CD4-positive, alpha-beta T cell treated with Interleukin-15 for 1 hour (primary cell): ENCODE results near the gene SSU72.
"Not testable (repeated sequence)": the region's sequence is repeated elsewhere in the genome, so short reads cannot be mapped to it uniquely, and the experiment has no call there.

Source experiments
- DNase-seq: peaks from one replicate; pipeline ENCODE4 v3.0.0-alpha.2; 2020

SSU72 gene

DNA sequence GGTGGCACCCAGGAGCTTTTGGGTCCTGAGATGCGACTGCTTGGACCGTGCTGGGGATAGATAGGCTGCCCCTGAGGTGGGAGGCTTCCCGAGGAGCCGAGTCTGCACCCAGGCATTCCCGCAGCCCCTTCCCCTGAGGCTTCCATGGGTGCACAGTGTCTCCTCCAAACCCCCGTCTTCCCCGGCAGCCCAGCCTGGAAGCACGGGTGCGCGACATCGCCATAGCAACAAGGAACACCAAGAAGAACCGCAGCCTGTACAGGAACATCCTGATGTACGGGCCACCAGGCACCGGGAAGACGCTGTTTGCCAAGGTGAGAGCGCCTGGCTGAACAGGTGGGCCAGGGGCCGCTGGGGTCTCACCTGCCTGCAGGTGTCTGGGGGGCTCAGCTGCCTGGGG lies 51.0 kb downstream of the SSU72 start:
- DNase-seq = not testable (repeated sequence)

DNA sequence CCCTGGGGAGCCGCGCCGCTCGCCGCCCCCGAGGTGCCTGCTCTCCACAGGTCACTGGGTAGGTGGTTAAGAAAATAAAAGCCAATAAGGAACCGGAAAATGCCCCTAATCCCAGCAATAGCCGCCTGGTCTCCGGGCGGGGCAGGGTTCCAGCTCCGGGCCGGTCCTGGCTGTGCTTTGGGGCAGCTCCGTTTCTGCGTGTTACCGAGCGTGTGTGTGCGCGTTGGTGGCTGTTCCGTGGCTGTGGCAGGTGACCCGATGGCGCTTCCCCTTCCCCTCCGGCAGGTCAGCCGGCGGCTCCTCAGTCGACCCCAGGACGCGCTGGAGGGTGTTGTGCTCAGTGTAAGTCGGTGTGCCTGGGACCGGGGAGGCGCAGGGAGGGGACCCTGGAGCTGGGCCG lies 51.4 kb downstream of the SSU72 start:
- not testable (repeated sequence) for DNase-seq

DNA sequence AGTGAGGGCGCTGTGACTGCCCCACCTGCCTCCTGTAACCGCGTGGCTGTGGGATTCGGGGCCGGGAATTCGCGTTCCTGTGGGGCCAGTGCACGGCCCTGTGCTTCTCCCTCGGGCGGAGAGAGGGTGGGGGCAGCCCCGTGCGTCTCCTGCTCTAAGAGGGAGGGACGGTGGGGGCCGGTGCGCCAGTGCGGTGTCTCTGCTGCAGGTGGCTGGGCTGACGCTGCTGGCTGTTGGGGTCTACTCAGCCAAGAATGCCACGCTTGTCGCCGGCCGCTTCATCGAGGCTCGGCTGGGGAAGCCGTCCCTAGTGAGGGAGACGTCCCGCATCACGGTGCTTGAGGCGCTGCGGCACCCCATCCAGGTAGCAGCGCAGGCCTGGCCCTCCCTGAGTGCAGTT lies 52.1 kb downstream of the SSU72 start:
- DNase-seq = not testable (repeated sequence)

- no peak for DNase-seq
These were observed 53.3 kb downstream of the SSU72 start for GRCh38 chr1:1521331-1521730.

- DNase-seq = not testable (repeated sequence)
These were observed 54.7 kb downstream of the SSU72 start for GRCh38 chr1:1519805-1520505.

DNA sequence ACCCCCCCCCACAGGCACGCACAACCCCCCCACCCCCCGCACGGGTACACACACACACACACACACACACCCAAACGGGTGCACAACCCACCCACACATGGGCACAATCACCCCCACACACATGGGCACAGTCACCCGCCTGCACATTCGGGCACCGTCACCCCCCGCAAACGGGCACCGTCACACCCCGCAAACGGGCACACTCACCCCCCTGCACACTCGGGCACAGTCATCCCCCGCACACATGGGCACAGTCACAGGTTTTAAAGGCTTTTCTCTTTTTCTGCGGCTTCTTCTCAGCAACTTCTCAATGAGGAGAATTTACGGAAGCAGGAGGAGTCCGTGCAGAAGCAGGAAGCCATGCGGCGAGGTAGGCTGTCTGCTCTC lies 56.0 kb downstream of the SSU72 start:
- DNase-seq = not testable (repeated sequence)

DNA sequence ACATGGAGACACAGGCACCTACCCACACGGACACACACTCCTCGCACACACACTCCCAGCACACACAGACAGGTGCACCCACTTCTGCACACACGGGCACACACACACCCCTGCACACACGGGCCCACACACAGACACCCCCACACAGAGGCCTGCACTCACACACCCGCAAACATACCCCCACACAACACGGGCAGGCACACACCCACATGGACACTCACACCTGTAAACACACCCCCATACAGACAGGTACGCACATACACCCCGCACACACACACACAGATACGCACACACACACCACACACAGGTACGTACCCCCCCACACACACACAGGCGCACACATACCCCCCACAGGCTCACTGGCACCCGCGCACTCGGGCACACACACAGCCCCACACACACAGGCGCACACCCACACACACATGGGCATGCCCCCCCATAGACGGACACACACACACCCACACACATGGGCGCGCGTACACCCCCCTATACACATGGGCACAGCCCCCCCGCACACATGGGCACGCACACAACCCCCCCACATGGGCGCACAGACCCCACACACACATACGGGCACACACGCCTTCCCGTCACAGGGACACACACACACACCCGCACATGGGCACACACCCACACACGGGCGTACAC lies 56.6 kb downstream of the SSU72 start:
- DNase-seq = no peak

GRCh38 chr1:1516923-1517322 lies 57.7 kb downstream of the SSU72 start:
- DNase-seq = not testable (repeated sequence)

DNA sequence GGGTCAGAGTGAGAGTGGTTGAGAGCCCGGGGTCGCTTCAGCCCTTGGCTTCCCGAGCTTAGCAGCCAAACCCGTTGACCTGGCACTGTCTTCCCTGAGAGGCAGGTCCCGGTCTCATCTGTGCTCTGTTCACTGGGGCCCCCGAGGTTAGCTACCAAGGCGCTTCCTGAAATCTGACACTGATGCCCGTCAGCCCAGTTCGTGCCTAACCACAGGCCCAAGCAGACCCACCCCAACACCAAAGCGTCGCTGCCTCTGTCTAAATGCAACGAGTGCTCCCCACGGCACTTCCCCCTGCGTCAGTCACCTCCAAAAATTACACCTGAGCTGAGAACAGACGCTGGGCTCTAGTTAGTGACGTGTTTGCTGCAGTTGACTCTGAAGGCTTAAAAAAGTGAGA lies 60.3 kb downstream of the SSU72 start:
- peak; percentile 50 for DNase-seq

GRCh38 chr1:1513675-1514074 lies 61.0 kb downstream of the SSU72 start:
- DNase-seq = not testable (repeated sequence)

- DNase-seq = not testable (repeated sequence)
These were observed 62.2 kb downstream of the SSU72 start for GRCh38 chr1:1512425-1512824.

DNA sequence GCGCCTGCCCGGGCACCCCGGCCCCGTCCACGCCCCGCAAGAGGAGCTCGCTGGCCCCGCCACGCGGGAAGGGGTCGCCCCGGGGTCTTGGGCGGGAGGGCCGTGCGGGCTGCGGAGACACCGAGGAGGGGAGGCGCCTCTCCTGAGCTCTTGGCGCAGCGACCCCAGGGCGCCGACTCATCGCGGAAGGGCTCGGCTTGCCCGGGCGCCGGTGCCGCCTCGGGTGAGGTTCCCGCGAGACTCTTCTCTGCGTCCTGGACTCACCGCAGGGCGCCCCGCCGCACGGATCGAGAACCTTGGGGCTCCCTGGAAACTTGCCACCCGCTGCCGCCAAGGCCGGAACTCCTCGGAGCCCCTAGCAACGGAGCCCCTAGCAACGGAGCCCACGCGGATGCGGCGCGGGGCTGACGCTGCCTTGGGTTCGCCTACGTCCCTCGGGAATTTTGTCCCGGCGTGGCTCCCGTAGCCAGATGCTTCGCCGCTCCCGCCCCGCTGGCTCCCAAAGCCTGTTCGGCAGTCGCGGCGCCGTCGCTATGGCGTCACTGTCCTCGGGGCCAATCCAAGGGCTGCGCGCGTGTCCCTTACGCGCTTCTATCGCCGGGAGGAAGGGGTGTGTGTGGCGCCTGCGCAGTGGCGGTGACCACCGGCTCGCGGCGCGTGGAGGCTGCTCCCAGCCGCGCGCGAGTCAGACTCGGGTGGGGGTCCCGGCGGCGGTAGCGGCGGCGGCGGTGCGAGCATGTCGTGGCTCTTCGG lies 63.0 kb downstream of the SSU72 start, which contains the start of gene ATAD3A:
Gene ATAD3A (plus strand): TSS at position 630 of the 753 bp plus-strand sequence. CDS start 107 bp downstream, at position 737.
- peak; percentile 96 for DNase-seq

DNA sequence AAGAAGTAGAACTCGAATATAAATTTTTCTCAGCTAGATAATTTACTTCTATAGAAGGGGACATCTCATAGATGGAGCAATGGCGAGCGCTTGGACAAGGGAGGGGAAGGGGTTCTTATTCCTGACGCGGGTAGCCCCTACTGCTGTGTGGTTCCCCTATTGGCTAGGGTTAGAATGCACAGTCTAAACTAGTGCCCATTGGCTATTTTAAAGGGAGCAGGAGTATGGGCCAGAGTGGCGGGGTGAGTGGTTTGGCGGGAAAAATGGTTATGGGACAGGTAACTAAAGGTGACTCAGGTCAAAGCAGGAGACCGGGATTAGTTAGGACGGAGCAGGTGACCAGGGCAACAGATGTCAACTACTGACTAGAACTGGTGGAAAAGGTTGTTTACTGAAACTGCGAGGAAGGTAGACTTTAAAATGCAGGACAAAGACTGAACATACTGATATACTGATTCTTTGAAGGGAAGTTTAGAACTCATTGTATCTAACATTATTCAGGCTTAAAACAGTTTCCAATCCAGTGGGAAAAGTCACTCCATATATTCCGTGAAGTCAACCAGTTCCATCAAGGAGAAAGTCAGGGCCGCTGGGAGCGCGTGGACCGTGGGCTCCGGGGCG lies 63.6 kb downstream of the SSU72 start:
- no peak for DNase-seq

DNA sequence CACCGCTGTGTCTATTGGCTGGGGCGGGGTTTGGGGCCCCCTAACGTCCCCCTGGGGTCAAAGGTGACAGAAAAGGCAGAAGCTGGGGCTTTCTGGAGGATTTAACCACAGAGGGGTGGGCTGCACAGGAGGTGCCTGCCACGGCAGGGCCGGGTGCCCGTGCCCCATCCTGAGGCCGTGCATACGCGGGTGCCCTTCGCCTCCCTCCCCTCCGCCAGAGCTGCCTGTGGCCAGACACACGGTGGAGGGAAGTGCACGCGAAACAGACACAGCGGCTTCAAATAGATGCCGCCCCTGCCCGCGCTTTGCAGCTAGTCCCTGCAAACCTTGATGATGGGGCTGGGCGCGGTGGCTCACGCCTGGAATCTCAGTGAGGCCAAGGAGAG lies 65.2 kb downstream of the SSU72 start:
- not testable (repeated sequence) for DNase-seq

DNA sequence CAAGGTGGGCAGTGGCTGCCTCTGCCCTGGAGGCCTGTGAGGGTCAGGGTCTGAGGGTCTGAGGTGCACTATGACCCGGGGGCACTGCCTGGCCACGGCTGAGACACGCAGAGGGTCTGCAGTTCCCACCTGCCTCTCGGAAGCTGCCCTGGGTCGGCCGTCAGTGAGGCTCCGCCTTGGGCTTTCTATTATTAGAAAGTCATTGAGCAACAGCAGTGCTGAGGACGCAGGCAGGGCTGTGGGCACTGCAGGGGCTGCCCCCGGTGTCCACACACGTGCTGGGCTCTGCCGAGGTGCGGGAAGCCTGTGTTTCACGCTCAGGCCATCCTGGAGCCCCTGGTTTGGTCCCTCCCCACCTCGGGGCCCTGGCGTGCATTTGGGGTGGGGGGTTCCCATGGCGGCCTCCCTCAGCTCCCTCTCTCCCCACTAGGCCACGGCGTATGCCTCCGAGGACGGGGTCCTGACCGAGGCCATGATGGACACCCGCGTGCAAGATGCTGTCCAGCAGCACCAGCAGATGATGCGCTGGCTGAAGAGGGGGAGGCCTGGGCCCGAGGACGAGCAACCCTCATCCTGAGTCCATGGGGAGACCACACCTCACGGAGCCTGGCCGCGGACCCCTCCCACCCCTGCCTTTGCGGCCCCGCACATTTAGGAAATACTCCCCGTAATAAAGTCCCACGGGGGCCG lies 65.7 kb downstream of the SSU72 start:
- not testable (repeated sequence) for DNase-seq

GRCh38 chr1:1507305-1507704 lies 67.4 kb downstream of the SSU72 start:
- no peak for DNase-seq

GRCh38 chr1:1505801-1506200 lies 68.9 kb downstream of the SSU72 start:
- DNase-seq = not testable (repeated sequence)

GRCh38 chr1:1505366-1505798 lies 69.3 kb downstream of the SSU72 start:
- peak; percentile 63 for DNase-seq

DNA sequence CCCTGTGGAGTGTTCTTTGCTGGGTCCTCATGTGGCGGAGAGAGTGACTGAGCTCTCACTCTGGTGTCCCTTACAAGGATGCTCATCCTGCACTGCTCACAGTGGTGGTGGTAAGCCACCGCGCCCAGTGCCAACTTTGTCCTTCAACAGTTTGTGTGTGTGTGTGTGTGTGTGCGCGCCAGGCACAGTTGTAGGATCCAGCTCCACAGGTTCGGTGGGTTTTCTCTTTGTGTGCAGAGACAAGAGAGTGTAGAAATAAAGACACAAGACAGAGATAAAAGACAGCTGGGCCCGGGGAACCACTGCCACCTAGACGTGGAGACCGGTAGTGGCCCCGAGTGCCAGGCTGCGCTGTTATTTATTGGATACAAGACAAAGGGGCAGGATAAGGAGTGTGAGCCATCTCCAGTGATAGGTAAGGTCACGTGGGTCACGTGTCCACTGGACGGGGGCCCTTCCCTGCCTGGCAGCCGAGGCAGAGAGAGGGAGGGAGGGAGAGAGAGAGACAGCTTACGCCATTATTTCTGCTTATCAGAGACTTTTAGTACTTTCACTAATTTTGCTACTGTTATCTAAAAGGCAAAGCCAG lies 69.8 kb downstream of the SSU72 start:
- DNase-seq = peak; percentile 79

- not testable (repeated sequence) for DNase-seq
These were observed 79.1 kb downstream of the SSU72 start for GRCh38 chr1:1495461-1495975.

DNA sequence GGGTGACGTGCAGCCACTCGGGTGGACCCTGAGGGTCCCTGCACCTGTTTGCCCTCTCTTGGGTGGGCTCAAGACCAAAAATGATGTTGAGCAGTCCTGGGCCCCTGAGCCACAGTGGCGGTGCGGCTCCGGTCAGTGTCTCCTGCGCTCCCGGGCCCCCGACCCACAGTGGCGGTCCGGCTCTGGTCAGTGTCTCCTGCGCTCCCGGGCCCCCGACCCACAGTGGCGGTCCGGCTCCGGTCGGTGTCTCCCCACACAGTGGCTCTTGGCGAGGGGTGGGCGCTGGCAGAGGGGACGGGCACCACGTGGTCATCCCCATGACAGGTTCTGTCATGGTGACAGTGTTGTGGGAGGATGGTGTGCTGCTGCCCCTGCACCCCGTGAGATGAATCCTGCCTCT lies 80.4 kb downstream of the SSU72 start:
- DNase-seq = not testable (repeated sequence)
